Measurements from ENCODE around the gene PTPN12. TPM values are rescaled to one million over a fixed set of nuclear protein-coding genes. Genes with fewer than 3 reads are reported as not detected.

PTPN12 gene
- total and polyA plus RNA-seq, 12 donors, result 29.5 to 72.0 (median 54.1) TPM

DNA sequence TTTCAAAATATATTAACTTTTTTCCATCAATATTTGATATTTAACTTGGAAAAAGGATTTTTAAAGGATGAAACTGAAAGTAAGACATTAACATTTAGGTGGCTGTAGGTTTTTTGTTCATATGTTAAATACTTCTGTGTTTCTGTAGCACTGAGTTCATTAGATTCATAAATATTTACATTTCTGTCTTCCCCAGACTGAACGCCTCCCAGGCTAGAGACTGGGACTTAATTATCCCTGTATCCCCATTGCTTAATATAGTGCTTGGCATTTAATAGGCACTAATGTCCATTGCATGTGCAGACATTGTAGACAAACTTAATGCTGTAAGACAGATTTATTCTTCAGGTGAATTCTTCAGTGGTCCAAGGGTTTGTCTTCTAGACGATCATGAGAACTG is 7.4 kb downstream of the PTPN12 start:
- intact Hi-C loops (cut with DNase I), result no loop called here
- peaks cover 20 to 75% of the 10 kb centered on the region in 2 donors for H3K4me1 ChIP-seq (replicated peaks in 1 of 2)
- H3K36me3 ChIP-seq (replicated peaks in 1 of 2), result no peaks in the 10 kb centered on the region
- no peak overlapping the region for H3K27ac ChIP-seq
- no peaks in the 10 kb centered on the region for H3K9me3 ChIP-seq (replicated peaks in 1 of 3)
- no peak for DNase-seq
- H3K27me3 ChIP-seq, result no peaks in the 10 kb centered on the region
- no peak overlapping the region for H3K4me3 ChIP-seq
- 73 to 79% (median 77%) methylated on average over 2 of the region's 2 CpGs for WGBS, 4 donors
- TF ChIP-seq, protein P1, sequence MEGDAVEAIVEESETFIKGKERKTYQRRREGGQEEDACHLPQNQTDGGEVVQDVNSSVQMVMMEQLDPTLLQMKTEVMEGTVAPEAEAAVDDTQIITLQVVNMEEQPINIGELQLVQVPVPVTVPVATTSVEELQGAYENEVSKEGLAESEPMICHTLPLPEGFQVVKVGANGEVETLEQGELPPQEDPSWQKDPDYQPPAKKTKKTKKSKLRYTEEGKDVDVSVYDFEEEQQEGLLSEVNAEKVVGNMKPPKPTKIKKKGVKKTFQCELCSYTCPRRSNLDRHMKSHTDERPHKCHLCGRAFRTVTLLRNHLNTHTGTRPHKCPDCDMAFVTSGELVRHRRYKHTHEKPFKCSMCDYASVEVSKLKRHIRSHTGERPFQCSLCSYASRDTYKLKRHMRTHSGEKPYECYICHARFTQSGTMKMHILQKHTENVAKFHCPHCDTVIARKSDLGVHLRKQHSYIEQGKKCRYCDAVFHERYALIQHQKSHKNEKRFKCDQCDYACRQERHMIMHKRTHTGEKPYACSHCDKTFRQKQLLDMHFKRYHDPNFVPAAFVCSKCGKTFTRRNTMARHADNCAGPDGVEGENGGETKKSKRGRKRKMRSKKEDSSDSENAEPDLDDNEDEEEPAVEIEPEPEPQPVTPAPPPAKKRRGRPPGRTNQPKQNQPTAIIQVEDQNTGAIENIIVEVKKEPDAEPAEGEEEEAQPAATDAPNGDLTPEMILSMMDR (IDR thresholded peaks at IDR 0.05), result no peak
- no peak for TF ChIP-seq POLR2A (IDR thresholded peaks at IDR 0.05)

DNA sequence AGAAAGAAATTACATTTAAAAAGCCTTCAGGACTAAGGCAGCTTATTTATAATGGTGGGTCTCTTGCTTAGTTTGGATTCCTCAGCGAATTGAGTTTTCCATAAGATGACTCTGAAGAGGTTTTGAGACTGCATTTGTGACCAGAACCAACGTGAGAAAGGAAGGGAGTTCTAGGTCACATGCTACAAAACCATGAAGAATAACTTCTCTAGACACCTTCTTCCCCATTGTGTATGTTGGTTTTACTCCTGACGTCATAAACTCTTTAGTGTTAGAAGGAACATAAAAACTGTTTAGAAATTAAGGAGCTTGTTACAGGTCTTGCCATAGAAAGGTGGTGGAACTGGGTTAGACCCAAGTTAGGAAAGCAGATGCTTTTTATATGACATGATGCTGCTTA is 11.1 kb downstream of the PTPN12 start:
- H3K36me3 ChIP-seq (replicated peaks in 1 of 2), result no peaks in the 10 kb centered on the region
- no peak overlapping the region for H3K4me3 ChIP-seq
- no peaks in the 10 kb centered on the region for H3K9me3 ChIP-seq (replicated peaks in 1 of 3)
- intact Hi-C loops (cut with DNase I), result no loop called here
- H3K27ac ChIP-seq, result peak overlapping the region in 1 of 5 donors; percentile 20
- no peaks in the 10 kb centered on the region for H3K27me3 ChIP-seq
- TF ChIP-seq, protein P1 (IDR thresholded peaks at IDR 0.05), result no peak
- no peak for DNase-seq
- peaks cover 10 to 68% of the 10 kb centered on the region in 2 donors for H3K4me1 ChIP-seq (replicated peaks in 1 of 2)
- 68 to 76% (median 72%) methylated on average over 3 of the region's 3 CpGs for WGBS, 4 donors

DNA sequence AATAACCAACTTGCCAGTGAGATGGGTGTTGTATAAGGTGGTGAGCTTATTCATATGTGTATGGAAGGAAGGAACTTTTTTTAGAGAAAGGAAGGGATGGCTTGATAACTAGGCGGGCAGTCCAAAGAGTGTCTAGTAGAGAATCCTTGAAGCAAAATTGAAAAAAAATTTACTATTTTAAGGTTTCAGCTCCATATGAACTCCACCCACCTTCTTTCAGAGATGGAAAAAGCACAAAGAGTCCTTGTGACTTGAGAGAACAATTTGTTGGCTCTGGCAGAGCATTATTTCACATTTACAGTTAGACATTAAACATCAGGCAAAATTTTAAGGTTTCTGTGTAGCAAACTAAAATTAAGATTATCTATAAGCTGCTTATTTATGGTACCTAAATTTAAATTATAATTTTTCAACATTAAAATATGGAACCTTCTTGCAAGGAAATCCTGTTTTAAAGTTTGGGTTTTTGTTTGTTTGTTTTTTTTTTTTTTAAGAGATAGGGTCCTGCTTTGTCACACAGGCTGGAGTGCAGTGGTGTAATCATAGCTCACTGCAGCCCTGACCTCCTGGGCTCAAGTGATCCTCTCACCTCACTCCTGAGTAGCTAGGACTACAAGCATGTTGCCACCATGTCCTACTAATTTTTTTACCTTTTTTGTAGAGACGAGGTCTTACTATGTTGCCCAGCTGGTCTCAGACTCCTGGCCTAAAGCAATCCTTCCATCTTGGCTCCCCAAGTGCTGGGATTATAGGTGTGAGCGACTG is 12.2 kb downstream of the PTPN12 start:
- Histone ChIP-seq H3K4me3 (no peak overlapping the region), H3K27me3 (no peaks in the 10 kb centered on the region), H3K27ac (peak overlapping the region in 3 of 5 donors; percentile 20 to 41 (median 26)), H3K36me3 (replicated peaks in 1 of 2) (no peaks in the 10 kb centered on the region), H3K4me1 (replicated peaks in 1 of 2) (peaks cover 10 to 64% of the 10 kb centered on the region in 2 donors), H3K9me3 (replicated peaks in 1 of 3) (no peaks in the 10 kb centered on the region)
- TF ChIP-seq, protein P1 (IDR thresholded peaks at IDR 0.05), result no peak
- no peak for TF ChIP-seq POLR2A (IDR thresholded peaks at IDR 0.05)
- intact Hi-C loops (cut with DNase I), result no loop called here
- DNase-seq, result peak in 1 of 7 donors; percentile 17
- 53 to 76% (median 59%) methylated on average over 3 of the region's 3 CpGs for WGBS, 4 donors

DNA sequence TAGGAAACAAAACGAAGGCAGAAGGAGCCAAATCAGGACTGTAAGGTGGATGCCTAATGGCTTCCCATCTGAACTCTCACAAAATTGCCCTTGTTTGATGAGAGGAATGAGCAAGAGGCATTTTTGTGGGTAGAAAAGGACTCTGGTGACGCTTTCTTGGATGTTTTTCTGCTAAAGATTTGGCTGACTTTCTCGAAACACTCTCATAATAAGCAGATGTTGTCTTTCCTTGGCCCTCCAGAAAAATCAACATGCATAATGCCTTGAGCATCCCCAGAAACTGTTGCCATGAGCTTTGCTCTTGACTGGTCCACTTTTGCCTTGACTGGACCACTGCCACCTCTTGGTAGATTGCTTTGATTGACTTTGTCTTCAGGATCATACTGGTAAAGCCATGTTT is 13.5 kb downstream of the PTPN12 start:
- TF ChIP-seq, protein P1 (IDR thresholded peaks at IDR 0.05), result no peak
- TF ChIP-seq POLR2A (IDR thresholded peaks at IDR 0.05), result no peak
- DNase-seq, result no peak
- H3K4me3 ChIP-seq, result no peak overlapping the region
- intact Hi-C loops (cut with DNase I), result no loop called here
- peaks cover 10 to 56% of the 10 kb centered on the region in 2 donors for H3K4me1 ChIP-seq (replicated peaks in 1 of 2)
- 70 to 84% (median 81%) methylated on average over 3 of the region's 3 CpGs for WGBS, 4 donors
- no peaks in the 10 kb centered on the region for H3K27me3 ChIP-seq
- H3K9me3 ChIP-seq (replicated peaks in 1 of 3), result no peaks in the 10 kb centered on the region
- H3K36me3 ChIP-seq (replicated peaks in 1 of 2), result no peaks in the 10 kb centered on the region
- H3K27ac ChIP-seq, result no peak overlapping the region
